Retinal pigment epithelial cell (primary cell): ENCODE data around the gene LIMS2.

Source experiments
- DNase-seq: peaks from one replicate; pipeline ENCODE4 v3.0.0-alpha.2; 2010; ENCODE audit warnings: low read depth
- H3K4me3 ChIP-seq: 2 replicates; pipeline ENCODE4 v1.5.1; 2011; ENCODE audit warnings: mild to moderate bottlenecking, low read length, control low read depth, moderate library complexity
- TF ChIP-seq, protein P1 (sequence below): conservative IDR thresholded peaks from 2 replicates; pipeline ENCODE4 v1.5.1; 2011; ENCODE audit warnings: low read depth, low read length, control low read depth, inconsistent platforms

Gene LIMS2

DNA sequence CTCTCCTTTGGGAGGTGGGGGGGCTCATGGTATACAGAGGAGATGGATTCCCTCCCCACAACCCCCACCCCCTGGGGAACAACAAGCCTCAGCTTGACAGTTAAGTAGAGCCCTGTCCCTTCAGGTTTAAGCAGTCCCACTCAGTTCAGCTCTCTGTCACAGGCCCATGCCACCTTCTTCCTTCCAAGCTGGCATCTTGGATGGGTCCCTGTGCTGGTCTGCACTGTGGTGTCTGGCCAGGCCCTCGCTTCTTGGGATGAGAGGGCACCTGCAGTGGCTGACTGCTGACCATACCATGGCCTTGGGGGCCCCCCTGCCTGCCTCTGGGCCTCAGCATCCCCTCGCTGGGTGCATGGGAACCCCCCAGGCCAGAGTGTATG lies 49.8 kb downstream of the LIMS2 start:
- H3K4me3 ChIP-seq: no peak overlapping the region
- TF ChIP-seq, protein P1, sequence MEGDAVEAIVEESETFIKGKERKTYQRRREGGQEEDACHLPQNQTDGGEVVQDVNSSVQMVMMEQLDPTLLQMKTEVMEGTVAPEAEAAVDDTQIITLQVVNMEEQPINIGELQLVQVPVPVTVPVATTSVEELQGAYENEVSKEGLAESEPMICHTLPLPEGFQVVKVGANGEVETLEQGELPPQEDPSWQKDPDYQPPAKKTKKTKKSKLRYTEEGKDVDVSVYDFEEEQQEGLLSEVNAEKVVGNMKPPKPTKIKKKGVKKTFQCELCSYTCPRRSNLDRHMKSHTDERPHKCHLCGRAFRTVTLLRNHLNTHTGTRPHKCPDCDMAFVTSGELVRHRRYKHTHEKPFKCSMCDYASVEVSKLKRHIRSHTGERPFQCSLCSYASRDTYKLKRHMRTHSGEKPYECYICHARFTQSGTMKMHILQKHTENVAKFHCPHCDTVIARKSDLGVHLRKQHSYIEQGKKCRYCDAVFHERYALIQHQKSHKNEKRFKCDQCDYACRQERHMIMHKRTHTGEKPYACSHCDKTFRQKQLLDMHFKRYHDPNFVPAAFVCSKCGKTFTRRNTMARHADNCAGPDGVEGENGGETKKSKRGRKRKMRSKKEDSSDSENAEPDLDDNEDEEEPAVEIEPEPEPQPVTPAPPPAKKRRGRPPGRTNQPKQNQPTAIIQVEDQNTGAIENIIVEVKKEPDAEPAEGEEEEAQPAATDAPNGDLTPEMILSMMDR: no peak
- no peak for DNase-seq

DNA sequence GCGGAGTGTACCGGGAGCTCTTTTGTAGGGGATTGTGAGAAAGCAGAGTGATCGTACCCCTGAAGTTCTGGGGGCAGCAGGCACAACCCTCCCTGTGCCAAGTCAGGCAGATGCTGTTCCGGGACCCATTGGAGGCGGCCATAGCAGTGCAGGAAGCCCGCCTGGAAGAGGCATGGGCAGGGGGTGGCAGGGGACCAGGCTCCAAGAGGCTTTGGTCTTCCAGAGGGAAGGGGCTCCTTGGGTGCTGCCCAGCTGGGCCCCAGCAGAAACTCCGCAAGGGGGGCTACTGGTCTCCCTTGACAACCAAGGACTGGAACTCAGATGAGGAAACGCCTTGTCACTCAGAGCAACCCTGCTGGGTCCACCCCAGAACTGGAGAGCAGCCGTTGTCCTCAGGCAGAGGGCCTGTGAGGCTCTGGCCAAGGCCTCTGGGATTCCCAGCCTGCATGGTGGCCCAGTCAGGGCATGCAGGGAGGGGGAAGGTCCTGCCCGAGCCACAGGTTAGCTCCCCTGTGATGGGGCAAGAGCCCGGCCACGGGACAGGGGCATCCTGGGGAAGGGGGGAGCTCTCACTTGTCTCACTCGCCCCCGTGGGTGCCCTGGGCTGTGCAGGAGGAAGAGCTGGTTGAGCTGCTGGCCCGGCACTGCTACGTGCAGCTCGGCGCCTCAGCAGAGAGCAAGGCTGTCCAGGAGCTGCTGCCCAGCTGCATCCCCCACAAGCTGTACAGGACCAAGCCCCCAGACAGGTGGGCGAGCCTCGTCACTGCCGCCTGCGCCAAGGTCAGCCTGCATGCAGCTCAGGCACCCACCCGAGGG lies 50.4 kb downstream of the LIMS2 start:
- no peak overlapping the region for H3K4me3 ChIP-seq
- TF ChIP-seq, protein P1: no peak
- no peak for DNase-seq

DNA sequence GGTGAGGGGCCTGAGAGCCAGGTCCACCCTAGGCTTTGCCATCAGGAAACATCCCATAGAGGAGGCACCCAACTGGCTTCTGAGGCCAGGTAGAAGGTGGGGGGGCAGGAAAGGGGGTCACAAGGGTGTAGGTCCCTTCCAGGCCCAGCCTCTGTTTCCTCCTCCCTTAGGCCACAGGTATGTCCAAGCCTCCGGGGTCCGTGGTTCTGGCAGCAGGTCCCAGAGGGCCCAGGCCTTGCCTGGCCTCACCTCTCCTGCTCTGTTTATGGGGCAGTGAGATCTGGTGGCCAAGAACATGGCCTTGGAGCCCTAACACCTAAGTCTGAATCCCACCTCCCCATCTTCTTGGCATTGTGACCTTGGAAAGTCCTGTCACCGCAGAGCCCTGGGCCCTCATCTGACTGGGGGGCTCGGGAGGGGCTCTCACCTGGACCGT lies 51.0 kb downstream of the LIMS2 start:
- TF ChIP-seq, protein P1: no peak
- no peak for DNase-seq
- no peak overlapping the region for H3K4me3 ChIP-seq

DNA sequence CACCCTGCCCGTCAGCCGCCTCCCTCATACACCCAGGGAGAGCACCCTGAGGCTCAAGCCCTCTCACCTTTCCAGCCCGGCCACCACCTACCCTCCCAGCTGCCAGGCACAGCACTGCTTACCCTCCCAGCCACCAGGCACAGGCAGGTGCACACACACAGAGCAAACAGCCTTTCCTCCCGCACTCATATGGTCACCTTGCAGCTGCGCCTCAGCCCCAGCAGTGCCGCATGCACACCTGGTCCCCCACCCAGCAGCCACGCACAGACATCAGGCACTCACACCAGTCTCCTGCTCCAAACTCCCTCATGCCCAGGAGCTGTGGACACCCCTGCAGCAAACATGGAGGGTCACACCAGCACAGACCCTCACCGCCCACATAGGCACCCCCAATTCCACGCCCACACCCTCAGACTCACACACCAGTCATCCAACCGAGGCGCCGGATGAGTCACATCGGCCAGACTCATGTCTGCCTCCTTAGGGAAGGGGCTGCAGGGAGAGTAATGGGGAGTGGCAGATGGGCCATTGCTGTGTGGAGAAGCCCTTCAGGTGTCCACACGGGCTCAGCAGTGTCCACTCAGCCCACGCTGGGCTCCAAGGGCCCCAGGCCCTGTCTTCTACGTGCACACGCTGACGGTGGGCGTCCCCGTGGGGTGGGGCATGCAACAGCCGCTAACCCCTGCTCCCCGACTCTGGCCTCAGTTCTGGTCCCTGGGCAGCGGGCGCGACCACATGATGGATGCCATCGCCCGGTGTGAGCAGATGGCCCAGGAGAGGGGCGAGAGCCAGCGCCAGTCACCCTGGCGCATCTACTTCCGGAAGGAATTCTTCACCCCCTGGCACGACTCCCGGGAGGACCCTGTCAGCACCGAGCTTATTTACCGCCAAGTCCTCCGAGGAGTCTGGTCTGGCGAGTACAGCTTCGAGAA lies 51.7 kb downstream of the LIMS2 start:
- H3K4me3 ChIP-seq: no peak overlapping the region
- no peak for DNase-seq
- TF ChIP-seq, protein P1: no peak

DNA sequence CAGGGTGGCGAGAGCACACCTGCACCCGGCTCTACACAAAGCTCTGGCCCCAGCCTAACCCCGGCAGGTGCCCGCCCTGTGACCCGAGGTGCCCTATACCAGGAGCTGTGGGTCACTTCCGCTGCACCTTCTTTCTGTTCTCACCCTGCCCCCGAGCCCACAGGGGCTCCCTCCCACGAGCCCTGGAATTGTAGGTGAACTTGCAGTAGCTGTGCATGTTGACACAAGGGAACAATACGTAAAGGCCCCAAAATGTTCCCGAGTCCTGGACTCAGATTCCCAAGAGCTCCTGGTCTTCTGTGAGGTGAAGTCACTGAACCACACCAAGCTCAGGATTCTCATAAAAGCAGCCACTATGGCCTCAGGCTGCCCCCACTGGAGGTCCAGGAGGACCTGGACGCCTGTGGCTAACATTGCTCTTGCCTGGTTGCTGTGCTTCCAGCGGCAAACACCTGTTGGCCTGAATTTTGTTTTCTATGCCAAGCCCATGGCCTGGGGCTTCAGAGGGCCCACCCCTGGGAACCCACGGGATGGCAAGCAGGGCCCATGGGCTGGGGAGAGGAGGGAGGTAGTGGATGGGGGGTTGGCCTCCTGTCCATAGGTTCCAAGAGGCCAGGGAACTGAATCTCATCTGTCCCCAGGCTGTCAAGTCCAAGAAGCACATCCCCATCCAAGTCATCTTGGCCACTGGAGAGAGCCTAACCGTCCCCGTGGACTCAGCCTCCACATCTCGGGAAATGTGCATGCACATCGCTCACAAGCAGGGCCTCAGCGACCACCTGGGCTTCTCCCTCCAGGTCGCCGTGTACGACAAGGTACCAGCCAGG lies 52.6 kb downstream of the LIMS2 start:
- no peak overlapping the region for H3K4me3 ChIP-seq
- TF ChIP-seq, protein P1: no peak
- no peak for DNase-seq

DNA sequence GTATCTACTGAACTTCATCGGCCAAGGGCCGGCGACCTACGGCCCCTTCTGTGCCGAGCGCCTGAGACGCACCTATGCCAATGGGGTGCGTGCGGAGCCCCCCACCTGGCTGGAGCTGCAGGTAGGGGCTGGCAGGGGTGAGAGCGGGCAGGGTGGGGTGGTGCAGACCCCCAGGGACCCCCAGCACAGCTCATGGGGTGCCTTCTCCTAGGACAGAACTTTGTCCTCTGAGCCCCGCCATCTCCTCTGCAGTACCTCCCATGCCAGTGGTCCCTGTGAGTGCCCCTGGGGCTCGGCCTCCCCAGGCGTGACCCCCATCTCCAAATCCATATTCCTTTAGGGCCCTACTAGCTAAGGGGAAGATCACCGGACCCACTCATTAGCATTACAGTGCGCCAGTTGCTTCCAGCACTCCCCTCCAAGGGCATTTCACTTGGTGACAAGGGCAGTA lies 53.3 kb downstream of the LIMS2 start:
- DNase-seq: no peak
- TF ChIP-seq, protein P1: no peak
- H3K4me3 ChIP-seq: no peak overlapping the region
